HG03064 (cell line): ENCODE data around the gene GPC4.

Experiments
- ATAC-seq: cut with Tn5 transposase; IDR thresholded peaks from one replicate; pipeline ENCODE4 v1.9.1; 2021; ENCODE audit warnings: low read depth; ENCODE audit not compliant: unreplicated experiment

GPC4 gene

DNA sequence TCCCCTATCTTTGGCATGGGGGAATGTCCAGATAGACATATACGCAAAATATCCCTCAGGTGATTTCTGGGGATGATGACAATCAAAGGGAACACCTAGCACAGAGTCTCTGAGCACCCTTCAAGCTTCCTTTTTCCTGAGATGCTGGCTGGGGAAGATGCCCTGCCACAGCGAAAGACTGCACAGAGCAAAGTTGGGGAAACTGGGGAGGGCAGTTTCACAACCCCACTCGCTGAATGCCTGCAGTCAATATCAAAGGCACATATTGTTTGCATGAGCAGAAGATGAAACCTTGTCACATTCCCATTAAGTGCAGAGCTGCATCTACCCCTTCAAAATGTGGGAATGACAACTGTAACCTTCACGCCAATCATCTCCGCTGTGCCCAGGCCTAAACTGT lies 2.6 kb downstream of the GPC4 start:
- no peak for ATAC-seq

- no peak for ATAC-seq
Measured at GRCh38 chrX:133412246-133412645, 3.0 kb downstream of the GPC4 start.

GRCh38 chrX:133410550-133410949 lies 4.7 kb downstream of the GPC4 start:
- ATAC-seq, result no peak

- ATAC-seq, result no peak
Measured at GRCh38 chrX:133405498-133406185, 9.6 kb downstream of the GPC4 start.

GRCh38 chrX:133403984-133404383 lies 11.3 kb downstream of the GPC4 start:
- ATAC-seq, result no peak

DNA sequence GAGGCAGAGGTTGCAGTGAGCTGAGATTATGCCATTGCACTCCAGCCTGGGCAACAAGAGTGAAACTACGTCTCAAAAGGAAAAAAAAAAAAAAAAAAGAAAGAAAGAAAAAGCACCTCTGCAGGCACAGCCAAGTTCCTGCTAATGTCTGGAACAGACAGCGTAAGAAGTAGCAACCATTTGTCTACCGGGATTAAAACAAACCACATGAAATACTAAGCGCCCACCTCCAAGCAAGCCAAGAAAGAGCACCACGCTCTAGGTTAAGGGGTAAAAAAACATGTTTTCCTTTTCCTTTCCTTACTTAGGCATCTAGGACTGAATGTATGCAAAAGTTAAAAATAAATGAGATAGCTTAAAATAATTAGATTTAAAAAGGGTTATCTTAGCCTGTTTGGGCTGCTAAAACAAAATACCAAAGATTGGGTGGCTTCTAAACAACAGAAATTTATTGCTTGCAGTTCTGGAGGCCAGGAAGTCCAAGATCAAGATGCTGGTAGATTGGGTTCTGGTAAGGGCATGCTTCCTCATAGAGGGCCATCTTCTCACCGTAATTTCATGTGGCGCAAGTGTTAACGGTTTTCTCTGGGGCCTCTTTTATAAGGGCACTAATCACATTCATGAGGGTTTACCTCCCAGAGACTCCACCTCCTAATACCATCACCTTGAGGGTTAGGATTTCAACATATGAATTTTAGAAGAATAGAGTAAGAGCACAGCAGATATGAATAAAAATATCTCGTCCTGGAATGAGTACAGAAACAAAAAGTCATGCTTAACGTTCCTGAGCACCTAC lies 12.3 kb downstream of the GPC4 start:
- ATAC-seq, result no peak

GRCh38 chrX:133402042-133402453 lies 13.2 kb downstream of the GPC4 start:
- no peak for ATAC-seq

DNA sequence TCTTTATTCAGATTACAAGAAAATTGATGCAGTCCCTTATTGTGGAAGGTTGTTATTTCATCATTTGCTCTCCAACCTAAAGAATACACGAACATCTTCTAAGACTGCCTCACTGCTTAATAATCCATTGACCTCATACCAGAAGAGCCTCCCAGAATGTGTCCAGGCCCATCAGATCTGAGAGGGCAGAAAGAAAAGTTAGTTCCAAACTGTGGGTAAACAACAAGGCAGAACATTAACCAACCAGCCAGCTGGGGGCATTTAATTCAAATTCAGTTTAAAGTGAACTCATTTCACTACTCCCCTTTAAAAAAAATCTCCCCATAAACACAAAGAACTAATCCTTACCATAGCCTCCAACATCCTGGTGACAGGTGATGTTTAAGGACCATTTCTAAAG lies 13.8 kb downstream of the GPC4 start:
- no peak for ATAC-seq

DNA sequence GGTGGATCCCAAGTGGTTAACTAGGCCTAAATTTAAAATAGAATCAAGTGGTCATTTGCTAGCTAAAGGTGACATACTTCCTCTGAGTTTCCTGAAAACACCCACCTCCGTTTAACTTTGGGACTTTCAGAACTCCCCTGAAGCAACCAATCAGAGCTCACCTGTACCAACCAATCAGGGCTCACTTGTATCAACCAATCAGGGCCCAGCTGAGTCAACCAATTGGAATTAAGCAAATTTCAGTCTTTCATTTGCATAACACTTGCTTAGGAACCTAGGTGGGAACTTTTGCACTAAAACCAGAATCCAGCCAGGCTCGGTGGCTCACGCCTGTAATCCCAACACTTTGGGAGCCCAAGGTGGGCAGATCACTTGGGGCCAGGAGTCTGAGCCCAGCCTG lies 15.9 kb downstream of the GPC4 start:
- no peak for ATAC-seq

DNA sequence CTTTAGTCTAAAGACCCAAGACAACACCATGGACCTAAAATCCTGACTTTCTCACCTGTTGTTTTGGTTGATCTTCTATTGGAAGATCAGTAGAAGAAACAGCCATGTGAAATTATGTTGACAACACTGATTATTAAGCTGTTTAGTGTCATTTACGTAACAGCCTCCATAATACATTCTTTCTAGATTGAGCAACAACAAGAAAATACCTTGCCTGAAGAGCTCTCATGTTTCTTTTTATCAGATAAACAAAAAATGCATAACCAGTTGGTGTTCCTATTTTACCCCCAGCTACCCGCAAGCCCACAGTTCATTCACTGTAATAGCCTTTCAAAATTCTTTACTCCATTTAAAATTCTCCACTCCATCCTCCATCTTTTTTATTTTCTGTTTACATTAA lies 20.5 kb downstream of the GPC4 start:
- ATAC-seq, result no peak

GRCh38 chrX:133392671-133393070 lies 22.6 kb downstream of the GPC4 start:
- no peak for ATAC-seq

DNA sequence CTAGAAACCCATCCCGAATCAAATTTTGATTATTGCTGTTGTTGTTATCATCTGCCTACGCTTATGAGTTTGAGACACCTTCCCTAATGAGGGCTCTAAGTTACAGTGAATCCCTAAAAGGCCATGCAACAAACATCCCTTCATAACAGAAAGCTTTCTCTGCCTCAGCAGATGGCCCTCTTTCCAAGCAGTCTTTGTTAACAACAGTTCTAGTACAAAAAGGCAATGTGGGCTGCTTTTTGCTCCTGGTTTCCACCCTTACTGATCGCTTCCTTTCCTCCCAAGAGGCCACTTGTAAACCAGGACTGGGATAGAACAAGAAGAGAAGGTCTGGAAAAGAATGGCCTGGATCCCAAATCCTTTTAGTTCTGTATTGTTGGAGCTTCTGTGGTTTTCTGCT lies 24.2 kb downstream of the GPC4 start:
- ATAC-seq, result no peak

GRCh38 chrX:133390676-133391075 lies 24.6 kb downstream of the GPC4 start:
- ATAC-seq, result no peak

DNA sequence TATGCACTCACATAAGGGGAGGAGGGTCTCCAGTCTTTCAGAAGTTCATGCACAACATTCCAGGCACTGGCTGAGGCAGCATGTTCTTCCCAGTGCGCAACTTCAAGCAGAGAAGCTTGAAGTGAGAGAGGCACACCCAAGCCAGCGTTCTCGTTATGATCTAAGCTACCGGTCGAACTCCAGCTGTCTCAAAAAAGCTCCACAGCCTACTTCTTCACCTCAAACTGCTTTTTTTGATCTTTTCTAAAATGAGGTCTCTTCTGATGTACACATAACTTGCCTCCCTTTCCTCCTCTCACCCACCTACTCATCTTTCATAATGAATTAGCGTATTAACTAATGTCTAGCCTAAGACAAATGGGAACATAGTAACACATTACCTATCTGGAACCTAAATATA lies 25.3 kb downstream of the GPC4 start:
- ATAC-seq, result no peak

DNA sequence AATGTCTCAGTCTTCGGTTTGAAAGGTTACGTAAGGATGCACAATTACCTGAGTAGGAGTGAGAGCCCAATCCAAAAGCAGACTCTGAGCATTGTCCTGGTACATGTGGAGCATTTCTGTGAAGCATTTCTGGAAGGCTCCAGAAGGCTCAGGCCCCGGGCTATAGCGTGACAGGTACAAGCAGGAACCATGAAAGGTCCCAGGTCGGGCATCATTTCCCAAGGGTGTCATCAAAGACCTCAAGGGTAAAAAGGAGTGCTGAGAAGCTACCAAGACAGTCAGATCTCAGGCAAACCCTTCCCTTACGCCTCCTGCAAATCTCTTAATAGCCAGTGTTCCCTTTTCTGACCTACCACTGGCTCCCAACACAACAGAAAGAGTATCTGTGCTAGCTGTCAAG lies 30.8 kb downstream of the GPC4 start:
- ATAC-seq, result no peak

DNA sequence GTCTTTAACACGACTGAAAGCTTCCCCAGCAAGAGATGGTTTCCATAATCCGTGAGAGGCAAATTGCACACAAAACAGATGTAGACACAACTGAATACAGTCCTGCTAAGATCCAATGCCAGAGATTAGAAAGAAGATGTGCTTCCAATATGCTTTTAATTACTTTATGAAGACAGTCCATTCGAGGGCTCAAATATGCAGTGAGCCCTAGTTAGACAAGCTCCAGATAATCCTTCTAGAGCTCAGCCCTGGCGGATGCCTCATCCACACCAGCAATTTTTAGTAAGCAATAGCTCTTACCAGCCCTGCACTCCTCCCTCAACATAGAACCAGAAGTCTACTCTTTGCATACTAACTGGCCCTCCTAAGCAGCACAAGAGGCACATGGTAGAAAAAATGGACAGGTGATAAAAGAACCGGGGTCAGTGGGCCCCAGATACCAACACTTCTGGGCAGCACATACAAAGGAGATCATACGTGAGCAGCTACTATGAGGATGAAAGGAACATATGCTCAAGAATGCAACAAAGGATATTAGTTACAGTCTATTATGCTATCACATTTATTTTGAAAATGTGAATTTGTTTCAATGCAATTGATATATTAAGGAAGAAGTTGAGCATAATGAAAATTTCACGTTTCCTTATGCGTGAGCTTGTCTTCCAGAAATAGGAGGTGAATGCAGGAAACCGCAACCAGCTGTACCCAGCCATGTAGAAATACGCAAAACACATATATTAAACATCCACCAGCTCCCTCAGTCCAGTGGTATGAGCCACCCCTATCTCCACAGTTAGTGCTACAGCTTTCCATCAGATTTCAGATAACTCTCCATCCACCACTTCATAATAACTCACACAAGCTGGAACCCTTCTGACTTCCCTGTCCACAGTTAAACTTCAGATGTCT lies 34.3 kb downstream of the GPC4 start:
- peak; percentile 62 for ATAC-seq

- no peak for ATAC-seq
Measured at GRCh38 chrX:133376422-133376821, 38.9 kb downstream of the GPC4 start.

GRCh38 chrX:133375615-133376340 lies 39.5 kb downstream of the GPC4 start:
- no peak for ATAC-seq

DNA sequence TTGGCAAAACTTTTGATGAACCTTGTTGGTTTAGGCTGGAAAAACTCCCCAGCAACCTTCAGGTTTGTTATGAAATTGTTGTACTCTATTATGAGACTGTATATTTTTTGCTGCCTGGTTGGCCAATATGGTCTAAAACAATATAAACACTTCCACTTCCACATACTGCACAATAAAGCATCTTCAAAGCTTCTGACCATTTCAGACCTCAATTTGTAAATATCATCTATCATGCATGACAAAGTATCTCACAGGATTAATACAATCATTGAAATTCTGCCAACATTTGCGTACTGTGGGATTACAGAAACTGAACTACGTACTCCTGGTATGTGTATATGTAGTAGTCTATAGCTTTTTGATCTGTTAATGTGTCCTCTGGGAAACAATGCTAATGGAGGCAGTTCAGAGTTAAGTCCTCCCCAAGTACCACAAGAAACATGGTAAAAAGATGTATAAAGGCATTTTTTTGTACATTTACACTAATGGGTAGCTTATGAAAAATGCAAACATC lies 40.4 kb downstream of the GPC4 start:
- no peak for ATAC-seq

DNA sequence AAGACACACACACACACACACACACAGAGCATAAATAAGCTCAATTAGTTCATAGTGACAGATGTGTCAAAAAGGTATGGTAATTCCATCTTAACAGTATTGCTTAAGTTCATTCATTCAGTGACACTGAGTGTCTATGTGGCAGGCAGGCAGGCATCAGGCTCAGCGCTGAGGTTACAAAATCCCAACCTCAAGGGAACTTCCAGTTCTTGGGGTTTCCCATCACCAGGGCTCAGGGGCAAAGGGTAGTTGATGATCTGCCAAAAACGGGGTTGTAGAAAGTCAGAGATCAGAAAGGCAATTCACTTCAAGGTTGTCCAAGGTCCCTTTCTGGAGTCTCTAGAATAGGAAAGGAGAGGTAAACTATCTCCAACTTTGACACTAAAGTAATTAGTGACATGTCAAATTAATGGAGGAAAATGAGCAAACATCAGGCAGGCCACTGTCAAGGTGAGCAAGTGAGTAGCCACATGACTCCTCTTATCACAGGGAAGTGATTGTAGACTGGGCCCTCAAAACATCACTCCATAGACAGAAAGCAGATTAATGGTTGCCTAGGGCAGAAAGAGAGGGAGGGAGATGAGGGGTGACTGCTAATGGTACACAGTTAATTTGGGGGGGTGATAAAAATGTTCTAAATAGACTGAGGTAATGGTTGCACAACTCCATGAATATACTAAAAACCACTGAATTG lies 41.8 kb downstream of the GPC4 start:
- ATAC-seq, result no peak
